GM19467 (cell line): ENCODE results near the gene CLSTN1.

Source experiments
- ATAC-seq: cut with Tn5 transposase; IDR thresholded peaks from one replicate; pipeline ENCODE4 v1.9.1; 2021; ENCODE audit warnings: mild to moderate bottlenecking, moderate library complexity; ENCODE audit not compliant: unreplicated experiment

CLSTN1 gene

DNA sequence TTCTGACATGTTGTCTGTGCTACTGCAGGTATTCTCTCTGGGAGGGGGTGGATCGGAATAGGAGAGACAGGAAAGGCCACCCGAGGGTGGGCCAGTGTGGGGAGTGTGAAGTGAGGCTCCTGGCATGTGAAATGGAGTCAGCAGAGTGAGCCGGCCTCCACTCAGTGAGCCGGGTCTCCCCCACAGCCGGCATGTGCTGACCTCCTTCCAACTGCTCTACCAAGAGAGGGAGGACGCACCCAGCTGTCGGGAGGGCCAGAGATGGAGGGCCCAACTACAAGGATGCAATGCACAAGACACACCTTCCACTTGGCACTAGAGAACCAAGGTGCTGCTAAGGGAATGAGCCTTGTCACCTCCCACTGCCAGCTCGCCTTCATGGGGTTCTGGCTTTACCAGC lies 28.2 kb upstream of the CLSTN1 start:
- no peak for ATAC-seq

DNA sequence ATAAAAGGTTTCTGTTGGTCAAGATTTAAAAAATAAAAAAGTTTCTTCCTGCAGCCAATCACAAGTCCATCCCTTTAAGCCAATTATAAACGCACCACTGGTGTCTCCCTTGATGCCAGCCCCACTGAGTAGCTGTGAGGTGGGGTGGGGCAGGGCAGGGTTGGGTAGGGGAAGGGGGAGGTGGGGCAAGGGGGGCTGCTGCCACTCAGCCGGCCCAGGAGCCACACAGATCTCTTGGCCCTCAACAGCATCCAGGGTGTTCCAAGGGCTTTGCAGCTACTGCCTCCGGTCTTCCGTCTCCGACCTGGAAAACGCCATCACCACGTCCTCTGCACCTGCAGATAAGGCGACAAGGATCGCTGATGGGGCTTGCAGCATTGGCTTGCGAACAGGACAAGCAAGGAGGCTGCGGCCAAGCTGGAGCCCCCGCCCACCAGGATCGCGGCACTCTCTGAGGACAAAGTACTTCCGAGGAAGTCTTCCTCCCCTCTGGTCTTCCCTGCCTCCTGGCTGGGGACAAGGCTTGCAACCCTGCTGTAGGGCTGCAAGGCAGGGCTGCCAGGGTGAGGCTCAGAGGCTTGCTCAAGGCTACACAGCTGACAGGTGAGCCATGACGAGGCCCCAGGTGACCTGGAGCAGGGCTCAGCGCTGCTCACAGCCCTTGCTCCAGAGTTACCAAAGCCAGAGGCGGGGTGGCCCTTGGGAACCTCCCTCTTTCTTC lies 26.8 kb upstream of the CLSTN1 start:
- ATAC-seq, result no peak

DNA sequence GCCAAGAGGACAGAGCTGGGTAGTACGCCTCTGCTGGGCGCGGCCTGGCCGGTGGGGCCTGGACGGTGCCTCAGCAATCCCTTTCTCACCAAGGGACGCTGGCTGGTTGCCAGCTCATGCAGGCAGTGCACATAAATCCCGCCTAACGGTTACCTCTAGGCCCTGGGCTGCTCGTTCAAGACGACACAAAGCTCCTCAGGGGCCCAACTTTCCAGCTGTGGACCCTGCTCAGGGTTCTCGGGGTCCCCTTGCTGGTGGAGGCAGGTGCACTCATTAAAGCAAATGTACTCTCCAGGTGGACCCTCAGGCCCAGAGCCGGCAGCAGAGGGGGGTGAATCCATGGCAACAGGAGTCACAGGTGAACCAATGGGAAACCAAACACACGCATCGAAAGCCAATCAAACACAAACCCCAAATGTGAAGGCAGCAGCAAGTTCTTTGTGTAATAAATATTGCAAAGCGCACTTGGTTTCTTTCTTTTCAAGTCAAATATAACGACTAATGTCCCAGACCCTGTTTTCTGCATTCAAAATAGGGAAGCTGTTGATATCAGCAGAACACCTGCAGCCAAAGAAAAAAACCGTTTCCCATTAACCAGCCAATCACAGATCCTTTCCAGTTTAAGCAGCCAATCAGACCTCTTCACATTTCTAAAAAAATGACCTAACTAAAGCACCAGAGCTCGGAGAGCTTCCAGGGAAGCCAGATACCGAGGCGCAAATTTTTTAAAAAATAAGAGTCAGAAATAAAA lies 26.1 kb upstream of the CLSTN1 start:
- no peak for ATAC-seq

DNA sequence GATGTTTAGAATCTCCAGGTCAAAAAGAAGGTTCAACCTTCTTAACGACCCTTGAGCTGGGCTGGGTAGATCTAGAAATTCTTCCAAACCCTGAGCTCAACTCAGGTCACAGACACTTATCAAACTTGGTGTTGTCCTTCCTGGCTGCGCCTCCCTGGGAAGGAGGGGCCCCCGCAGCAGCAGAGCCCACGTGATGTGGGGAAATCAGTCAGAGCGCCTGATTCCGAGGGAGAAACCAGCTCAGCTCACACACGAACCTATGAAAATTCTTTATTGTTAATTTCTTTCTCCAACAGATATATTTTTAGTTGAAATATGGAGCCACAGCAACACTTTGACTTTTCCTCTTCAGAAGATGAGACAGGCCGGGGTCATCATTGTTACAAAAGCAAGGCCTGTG lies 24.3 kb upstream of the CLSTN1 start:
- ATAC-seq, result no peak

DNA sequence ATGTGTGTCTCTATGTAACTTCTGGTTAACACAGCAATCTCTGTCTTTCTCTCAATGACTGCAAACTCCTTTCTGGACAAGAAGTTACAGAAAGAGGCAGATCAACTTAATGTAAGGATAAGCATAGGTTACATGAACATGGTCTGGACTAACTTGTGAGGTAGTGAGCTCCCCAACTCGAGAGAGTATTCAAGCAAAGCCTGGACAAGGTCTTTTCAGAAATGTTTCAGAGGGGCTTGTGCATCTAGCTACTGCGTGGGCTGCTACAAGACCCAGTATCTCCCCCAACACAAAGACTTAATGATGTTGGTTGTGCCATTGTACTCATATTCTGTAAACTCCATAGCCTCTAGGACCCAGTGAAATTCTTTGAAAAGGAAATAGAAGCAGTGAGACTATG lies 23.5 kb upstream of the CLSTN1 start:
- no peak for ATAC-seq

DNA sequence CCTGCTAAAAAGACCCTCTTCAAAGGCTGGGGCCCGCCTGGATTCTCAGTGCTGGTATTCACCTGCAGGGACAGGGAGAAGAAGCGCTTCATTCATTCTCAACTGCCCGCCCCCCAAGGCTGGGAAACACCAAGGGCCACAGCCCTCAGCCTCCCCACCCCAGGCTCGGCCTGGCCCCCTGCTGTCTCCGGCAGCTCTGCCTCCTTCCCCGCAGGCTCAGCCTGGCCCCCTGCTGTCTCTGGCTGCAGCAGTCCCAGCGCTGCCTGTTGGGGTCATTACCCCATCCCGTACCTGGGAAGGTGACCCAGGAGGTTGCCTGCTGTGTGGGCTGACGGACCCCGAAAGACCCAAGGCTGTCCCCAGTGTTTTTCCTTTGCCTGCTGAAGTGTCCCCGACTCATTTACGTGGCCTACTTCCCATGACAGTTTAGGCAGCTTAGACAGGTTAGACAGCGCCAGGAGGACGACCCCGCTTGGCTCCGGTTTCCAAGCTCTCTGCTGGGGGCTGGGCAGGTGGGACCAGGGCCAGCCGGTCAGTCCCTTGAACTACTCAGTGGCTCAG lies 22.9 kb upstream of the CLSTN1 start:
- no peak for ATAC-seq

DNA sequence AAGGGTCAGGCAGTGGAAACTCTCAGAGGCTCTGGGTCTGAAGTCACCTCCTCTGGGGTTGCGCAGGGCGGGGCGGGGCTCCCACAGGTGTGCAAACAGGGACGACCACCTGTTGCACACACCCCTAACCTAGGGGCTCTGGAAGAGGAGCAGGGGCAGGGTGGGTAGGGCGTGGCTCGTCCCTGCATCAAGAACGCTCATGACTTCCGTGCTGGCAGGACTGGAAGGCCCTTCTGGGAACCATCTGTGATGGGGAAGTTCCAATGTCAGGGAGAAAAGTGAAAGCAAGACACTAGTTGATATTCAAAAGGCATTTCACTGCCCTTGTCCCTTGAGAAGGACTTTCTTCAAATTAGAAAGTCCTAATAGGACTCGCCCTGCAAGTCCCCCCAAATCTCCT lies 22.1 kb upstream of the CLSTN1 start:
- no peak for ATAC-seq

DNA sequence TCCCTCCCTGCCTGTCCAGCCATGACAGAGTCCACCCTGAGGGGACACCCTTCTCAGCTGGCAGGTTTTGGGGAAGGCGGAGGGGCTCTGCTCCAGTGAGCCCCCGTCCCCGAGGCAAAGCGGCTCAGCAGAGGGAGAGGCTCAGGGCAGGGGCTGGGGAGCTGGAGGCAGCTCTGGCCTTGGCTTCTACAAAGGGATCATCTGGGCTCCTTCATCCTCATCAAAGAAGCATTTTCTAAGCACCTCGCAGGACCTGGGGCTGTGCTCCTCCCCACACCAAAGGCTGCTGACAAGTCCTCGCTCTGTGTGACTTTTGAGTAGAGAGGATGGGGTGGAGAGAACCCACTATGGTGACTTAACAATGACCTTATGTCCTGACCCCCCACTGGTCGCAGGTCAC lies 21.0 kb upstream of the CLSTN1 start:
- ATAC-seq, result no peak

DNA sequence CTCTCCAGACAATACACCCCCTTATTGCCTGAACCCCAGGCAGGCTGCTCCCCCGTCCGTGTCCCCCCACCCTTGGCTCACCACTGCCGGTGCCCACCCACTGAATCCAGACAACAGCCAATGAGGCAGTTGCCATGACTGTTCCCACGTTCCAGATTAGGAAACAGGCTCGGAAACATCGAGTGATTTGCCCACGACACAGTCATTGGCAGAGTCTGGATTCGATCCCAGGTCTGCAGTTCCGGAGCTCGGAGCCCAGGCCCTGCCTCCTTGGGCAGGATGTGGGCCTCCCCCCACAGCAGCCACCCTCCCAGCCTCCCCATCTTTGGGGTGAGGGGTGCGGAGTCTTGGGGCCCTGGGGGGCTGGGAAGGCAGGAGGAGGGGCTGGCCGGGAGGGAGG lies 20.3 kb upstream of the CLSTN1 start:
- ATAC-seq, result no peak

DNA sequence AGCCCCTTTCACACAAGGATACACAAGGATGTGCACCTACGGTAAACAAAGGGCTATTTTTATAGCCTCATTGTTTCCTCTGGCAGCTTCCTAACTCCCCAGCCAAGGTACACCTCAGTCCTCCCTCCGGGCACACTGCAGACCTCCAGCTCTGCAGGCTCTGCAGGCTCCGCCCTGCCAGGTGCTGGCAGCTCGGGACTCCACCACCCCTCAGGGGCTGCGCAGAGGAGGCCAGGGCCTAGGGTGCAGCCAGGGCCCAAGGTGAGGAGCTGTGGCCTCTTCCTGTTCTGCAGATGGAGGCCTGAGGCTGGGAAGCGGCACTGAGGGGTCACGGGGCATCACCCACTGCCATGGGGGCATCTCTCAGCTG lies 19.8 kb upstream of the CLSTN1 start:
- ATAC-seq, result no peak

DNA sequence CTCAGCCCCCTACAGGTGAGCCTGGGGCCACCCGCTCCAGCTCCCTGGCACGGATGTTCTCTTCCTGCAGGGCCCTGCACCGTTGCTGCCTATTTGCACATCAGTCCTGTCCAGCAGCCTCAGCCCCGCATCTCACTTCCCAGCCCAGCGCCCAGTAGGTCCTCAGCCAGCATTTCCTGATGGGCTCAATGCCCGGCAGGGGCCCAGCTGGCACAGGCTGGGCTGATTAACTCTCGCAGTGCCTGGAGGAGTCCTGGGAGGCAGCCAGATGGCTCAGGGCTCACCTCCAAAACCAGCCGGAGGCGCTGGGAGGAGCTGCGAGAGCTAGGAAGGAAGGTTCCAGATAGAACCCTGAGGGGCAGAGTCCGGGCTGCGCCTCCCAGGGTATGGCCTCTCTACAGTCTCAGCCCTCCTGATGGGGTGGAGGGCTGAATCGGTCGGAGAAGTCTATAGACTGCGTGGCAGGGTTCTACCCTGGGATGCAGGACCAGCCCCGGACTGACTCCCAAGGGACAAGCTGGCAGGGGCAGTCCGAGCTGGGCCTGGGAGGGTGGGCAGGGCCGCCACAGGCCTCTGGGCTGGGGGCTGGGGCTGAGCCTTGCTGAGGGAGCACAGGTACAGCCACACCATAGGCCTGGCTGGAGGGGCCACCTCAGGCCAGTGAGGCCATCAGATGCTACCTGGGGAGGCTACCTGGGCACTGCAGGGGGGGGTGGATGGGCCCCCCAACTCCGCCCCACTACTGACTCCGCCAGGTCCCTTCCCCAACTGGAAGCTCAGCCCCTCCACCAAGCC lies 19.2 kb upstream of the CLSTN1 start:
- ATAC-seq, result no peak

DNA sequence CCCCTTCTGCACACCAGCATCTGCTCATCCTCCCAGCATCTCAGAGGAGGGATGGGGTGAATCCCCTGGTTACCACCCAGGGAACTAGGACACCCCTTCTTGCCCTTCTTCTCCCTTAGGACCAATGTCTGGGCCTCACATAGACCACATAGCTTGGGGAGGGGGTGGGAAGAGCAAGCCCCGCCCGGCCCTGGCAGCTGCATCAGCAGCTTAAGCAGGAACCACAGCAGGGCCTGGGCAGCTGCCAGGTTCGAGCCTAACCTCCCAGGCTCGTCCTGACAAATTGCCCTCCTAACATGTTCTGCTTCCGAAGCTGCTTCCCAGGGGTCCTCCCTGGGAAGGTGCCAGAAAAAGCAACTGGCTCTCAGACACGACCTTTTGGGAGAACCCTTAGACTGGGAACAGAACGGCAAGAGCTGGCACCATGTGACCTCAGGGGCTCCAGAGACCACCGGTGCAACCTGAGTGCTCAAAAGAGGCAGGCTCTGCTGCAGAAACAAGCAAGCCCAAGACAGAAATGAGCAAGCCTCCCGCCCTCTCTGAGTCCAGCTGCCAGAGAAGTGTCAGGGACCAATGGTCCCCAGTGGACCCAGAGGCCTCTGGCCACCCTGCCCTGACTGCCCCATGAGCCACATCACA lies 18.4 kb upstream of the CLSTN1 start:
- ATAC-seq, result no peak

DNA sequence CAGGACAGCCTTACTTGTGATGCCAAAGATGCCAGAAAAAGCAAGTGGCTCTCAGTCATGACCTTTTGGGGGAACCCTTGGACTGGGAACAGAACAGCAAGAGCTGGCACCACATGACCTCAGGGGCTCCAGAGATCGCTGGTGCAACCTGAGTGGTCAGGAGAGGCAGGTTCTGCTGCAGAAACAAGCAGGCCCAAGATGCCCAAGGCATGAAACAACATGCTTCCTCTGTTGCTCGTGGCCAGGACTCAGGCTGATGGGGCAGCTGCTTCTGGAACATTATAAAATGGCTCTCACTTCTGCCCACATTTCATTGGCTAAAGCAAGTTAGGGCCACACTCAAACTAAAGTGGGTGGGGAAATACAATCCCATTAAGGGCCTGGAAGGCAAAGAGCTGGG lies 17.7 kb upstream of the CLSTN1 start:
- ATAC-seq, result no peak

DNA sequence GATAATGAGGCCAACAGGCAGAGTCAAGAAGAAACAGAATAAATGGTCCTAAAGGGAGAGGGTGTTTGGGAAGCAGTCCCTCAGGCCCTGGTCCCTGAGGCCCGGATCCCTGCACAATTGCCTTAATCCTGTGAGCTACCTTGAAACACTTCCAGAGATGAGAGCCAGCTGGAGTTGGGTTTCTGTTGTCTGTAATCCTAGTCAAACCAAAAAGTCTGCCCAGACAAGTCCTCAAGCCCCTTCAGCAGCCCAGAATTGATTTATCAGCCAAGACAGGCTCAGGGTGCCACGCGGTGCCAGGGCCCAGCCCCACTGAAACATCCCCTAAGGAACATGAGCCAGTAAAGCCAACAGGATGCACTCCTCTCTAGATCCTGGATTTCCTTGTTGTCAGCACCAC lies 16.4 kb upstream of the CLSTN1 start:
- ATAC-seq, result no peak

DNA sequence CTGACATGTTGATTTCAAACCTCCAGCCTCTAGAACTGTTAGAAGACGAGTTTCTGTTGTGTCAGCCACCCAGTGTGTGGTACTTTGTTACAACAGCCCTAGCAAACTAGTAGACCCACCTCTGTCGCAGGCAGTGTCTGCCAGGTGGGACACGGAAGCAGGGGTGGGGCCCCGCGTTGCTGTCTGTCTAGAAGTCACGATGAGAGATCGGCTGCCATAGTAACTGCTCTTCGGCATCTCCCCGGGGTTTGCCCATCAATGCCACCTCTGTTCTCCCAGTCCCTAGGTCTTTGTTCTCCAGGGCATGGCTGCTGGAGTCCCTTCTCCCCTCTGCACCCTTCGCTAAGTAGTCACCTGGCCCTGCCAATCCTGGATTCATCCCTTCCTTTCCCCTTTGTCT lies 15.2 kb upstream of the CLSTN1 start:
- ATAC-seq, result no peak

DNA sequence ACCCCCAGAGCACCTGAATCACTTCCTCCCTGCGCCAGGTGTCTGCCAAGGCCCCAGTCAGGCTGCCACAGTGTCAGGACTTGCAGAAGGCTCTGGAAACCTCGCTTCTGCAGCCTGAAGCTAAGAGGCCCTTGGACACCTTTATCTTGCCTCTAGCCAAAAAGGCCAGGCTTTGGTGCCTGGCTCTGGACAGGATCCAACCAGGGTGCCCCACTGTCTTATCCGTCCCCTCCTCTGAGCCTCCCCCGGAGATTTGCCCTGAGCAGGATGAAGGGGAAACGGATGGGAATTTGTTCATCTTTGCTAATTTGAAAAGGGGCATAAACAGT lies 12.8 kb upstream of the CLSTN1 start:
- no peak for ATAC-seq

DNA sequence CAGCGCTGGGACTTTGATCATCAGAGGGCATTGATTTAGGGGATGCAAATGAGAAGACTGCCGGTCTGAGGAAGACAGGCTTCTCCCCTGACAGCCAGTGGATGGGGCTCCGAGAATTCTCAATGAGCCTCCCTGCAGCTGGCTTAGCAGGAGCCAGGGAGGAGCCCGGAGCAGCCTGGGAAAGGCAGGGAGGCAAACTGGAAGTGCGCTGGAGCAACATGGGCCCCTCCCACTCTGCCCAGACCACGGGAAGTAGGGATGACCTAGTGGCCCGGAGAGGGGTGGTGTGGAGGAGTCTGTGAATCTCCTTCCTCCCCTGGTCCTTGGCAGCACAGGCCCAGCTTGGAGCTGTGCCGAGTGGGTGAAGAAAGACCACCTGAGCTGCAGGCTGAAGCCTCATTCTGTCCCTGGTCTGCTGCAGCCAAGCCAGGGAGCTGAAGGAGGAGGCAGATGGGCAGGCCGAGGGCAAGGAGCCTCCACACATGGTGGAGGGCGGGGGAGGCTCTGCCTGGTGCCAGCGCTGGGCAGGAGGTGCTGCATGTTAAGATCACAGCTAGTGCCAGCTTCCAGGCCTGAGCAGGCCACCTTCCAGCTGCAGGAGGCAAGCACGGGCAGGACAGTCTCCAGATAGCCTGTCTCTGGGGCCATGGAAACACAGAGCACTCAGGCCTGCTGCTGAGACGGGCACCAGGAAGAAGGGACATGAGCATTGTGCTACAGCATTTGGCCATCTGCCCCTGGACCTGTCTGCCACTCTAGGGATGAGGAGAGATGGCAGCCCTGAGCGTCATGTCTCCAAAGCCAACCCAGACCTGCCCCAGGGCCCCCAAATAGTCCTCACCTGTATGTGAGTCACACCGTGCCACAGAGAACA lies 12.2 kb upstream of the CLSTN1 start:
- ATAC-seq, result no peak

DNA sequence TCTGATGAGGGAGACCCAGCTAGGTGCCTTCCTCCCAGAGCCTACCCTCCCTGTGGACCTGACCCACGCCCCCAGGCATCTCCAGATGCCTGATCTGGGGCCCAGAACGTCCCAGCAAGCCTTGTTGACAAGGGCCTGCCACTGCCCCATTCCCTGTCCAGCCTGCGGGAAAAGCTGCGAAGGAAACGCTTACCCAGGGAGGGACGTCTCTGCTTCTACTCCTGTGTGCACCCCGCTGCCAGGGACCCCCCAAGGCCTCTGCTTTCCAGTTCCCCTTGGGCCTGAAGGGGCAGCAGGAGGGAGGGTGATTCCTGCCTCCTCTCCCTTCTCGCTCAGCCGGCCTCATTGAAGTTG lies 11.6 kb upstream of the CLSTN1 start:
- no peak for ATAC-seq

DNA sequence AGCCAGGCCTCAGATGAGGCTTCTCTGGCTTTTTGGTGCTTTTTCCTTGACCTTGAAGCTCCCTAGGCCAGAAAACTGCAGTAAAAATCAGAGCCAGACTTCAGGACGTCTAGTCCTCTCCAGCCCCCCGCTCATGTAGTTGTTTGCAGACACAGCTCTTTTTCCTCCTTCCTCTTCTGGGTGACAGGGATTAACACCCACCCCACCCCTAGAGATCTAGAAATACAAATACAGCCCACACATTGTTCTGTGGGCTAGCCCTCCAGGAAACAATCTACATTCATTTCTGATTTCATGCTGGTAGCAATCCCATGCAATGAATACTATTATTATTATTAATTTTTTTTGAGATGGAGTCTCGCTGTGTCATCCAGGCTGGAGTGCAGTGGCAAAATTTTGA lies 9.9 kb upstream of the CLSTN1 start:
- ATAC-seq, result no peak

DNA sequence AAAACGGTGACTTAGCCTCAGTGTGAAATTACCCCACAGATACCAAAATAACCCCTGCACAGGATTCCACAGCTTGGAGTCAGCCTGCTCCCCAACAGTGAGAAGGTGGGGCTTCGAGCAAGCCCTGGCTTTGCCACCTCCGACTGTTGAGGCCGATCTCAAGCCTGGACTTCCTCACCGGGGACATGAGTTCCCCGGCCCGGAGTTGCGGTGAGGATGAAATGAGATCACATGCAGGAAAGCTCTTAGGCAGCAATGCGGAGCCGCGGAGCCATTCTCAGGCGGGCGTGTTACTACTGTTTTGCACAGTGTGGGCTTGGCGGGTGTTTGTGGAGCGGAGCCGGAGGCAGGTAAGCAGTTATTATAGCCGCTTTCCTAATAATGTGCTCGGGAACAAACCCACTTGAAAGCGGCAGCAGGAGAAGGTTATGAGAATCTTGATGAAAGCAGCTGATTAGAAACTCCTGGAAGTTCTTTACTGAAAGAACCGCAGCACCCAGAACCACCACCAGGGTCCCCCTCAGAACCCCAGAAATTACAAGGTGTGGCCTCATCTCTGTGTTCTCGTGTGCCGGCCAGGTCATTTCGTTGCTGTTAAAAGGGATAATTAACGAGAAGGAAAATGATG lies 3.9 kb upstream of the CLSTN1 start:
- ATAC-seq, result no peak
